Kidney epithelial cell (primary cell): ENCODE measurements around the gene P2RY13. TPM values are rescaled to one million over a fixed set of nuclear protein-coding genes. Genes with fewer than 3 reads are reported as not detected.

ENCODE experiments used
- DNase-seq: peaks from one replicate; pipeline ENCODE4 v3.0.0-alpha.2; 2010; ENCODE audit warnings: low read depth
- H3K27me3 ChIP-seq: 2 replicates; pipeline ENCODE4 v1.6.0; 2011; ENCODE audit warnings: low read length; ENCODE audit not compliant: control insufficient read depth, insufficient read depth
- H3K36me3 ChIP-seq: 2 replicates; pipeline ENCODE4 v1.5.1; 2011; ENCODE audit warnings: low read length; ENCODE audit not compliant: control insufficient read depth, insufficient read depth
- H3K4me3 ChIP-seq: 2 replicates; pipeline ENCODE4 v1.5.1; 2011; ENCODE audit warnings: low read depth, mild to moderate bottlenecking, control low read depth, low read length
- total RNA-seq: library from RNA; depleted of rRNA; stranded (reverse); fragments of >200 nt; gene quantifications from 2 replicates; pipeline ENCODE4 v1.2.3, GENCODE V29; 2015
- TF ChIP-seq, protein P1 (sequence below): IDR thresholded peaks from 2 replicates; pipeline ENCODE4 v1.5.1; 2011; ENCODE audit warnings: mild to moderate bottlenecking, moderate library complexity, low read length, control low read depth, inconsistent platforms; ENCODE audit not compliant: insufficient read depth, poor library complexity, severe bottlenecking

Gene P2RY13
- total RNA-seq: 0.13 TPM in 1 of 2 replicates, not detected in the other

DNA sequence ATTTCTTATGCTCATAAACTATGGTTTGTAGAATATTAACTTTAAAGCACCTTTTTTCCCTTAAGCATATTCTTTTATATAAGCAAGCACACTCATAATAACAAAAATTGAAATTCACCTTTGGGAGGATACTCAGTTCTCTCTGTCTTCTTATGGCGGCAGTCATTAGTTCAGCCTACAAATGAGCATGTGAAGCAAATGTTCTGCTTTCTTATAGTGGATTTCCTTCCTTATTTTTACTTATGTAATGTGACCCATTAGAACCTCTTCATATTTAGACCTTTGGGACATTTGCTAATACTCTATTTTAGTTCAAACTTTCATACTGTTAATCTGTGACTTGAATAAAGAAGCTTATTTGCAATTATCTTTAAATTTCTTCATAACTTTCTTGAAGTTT, at the start of gene P2RY13:
P2RY13 (minus strand) TSS at position 187 of the 400 bp plus-strand sequence; CDS start at position 166, 21 bp downstream.
- H3K36me3 ChIP-seq: no peaks in the 10 kb centered on the region
- H3K4me3 ChIP-seq: no peak within 1 kb of the TSS
- no peak for DNase-seq
- no peaks in the 10 kb centered on the region for H3K27me3 ChIP-seq
- TF ChIP-seq, protein P1, sequence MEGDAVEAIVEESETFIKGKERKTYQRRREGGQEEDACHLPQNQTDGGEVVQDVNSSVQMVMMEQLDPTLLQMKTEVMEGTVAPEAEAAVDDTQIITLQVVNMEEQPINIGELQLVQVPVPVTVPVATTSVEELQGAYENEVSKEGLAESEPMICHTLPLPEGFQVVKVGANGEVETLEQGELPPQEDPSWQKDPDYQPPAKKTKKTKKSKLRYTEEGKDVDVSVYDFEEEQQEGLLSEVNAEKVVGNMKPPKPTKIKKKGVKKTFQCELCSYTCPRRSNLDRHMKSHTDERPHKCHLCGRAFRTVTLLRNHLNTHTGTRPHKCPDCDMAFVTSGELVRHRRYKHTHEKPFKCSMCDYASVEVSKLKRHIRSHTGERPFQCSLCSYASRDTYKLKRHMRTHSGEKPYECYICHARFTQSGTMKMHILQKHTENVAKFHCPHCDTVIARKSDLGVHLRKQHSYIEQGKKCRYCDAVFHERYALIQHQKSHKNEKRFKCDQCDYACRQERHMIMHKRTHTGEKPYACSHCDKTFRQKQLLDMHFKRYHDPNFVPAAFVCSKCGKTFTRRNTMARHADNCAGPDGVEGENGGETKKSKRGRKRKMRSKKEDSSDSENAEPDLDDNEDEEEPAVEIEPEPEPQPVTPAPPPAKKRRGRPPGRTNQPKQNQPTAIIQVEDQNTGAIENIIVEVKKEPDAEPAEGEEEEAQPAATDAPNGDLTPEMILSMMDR: no peak

DNA sequence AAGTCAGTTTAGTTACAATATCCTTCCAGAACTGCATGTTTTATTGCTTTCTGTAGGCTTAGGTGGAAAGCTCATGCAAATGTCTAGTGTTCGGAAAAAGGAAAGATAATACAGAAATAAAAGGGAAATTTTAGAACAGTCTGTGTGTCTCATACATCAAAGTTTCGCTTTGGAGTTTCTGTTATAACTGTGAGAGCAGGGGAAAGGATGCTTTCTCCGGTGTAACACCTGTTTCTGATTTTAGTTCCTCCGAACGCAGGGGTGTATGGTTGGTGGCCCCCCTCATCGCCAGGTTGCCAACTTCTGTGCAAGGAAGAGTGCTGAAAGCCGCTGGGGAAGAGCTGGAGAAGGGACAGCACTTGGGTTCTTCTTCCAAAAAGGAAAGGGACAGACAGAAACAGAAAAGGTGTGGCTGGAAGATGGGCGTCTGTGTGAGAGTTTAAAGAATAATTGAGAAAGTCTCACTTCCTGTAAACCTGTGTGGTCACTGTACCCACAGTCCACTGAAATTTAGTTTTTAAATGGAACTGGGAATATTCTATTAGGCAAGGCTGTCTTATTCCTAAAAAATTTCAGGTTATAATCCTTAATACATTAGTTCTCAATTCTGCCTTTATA, 48.5 kb upstream of the P2RY13 start:
- H3K27me3 ChIP-seq: no peaks in the 10 kb centered on the region
- no peak for DNase-seq
- H3K36me3 ChIP-seq: no peaks in the 10 kb centered on the region
- H3K4me3 ChIP-seq: no peak overlapping the region
- TF ChIP-seq, protein P1: no peak

DNA sequence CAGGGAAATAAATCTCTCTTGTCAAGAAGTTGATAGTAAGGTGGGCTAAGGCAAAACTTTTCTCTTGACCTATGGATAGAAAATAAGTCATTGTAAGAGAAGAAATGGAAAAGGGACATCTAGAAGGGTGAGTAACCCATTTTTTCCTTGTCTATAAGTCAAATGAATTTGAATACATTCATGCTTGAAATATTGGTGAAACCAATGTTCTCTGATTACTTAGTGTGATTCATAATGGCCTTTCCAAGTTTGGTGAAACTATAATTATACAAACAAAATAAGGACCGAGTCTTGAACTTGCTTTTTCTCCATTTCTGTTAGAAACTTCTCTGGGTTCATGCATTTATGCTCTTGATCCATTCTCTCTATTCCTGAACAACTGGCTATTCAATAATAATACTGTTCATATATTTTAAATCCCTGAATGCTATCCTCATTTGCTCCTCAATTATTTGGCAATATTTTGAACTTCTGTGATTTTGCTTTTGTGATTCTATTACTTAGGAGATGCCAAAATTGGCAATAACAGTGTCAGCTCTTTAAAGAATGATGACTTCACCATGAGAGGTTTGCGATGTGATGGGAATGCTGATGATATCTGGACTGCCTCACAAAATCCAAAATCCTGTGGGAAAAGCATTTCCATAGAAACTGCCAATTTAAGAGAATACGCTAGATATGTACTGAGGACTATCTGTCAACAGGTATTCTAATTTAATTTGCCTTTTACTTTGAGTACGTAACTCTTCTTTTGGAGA, 42.9 kb upstream of the P2RY13 start:
- no peaks in the 10 kb centered on the region for H3K27me3 ChIP-seq
- TF ChIP-seq, protein P1: no peak
- no peak for DNase-seq
- H3K4me3 ChIP-seq: no peak overlapping the region
- no peaks in the 10 kb centered on the region for H3K36me3 ChIP-seq

DNA sequence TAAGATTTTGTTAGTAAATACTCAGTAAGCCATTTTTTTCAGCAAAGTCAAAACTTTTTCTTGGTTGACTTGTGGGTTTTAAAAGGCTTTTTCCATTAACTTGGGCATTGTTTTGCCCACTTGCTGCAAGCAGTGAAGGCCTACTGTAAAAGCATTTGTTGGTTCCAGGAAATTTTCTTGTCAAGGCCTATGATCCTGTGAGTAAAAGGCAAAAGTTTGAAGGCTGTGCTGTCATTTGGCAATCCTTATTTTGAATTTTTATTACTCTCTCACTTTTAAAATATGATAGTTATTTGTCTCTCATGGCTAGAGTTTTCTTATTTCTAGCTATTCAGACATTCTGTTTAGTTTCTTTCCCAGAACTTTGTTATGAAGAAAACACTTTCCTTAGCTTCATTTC, 42.2 kb upstream of the P2RY13 start:
- TF ChIP-seq, protein P1: no peak
- DNase-seq: no peak
- H3K36me3 ChIP-seq: no peaks in the 10 kb centered on the region
- no peak overlapping the region for H3K4me3 ChIP-seq
- H3K27me3 ChIP-seq: no peaks in the 10 kb centered on the region

DNA sequence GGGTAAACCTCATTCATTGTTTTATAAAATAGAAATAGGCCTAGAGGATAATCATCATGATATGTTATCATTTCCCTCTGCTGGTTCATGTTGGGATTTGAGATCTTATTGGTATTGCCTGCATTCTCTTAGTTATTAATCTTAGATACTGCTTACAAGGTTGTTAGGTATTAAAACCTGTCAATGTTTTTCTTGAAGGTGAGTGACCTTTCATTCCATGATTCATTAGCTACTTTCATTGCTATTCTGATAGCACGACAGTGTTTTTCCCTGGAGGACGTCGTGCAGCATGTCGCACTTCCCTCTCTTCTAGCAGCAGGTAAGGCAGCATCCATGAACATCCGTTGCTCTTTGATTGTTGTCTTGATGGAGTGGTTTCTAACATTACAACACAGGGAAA, 38.1 kb upstream of the P2RY13 start:
- Histone ChIP-seq H3K4me3 (no peak overlapping the region), H3K36me3 (no peaks in the 10 kb centered on the region), H3K27me3 (no peaks in the 10 kb centered on the region)
- no peak for DNase-seq
- TF ChIP-seq, protein P1: no peak
